Neural progenitor cell (in vitro differentiated cells): ENCODE data around the gene CCM2. TPM values are rescaled to one million over a fixed set of nuclear protein-coding genes. Genes with fewer than 3 reads are reported as not detected.

Experiments
- DNase-seq: peaks from one replicate; pipeline ENCODE4 v3.0.0-alpha.2; 2016; ENCODE audit warnings: low spot score
- H2AFZ ChIP-seq: fragments of 200-600 bp; sonication (generic); replicated peaks from 2 replicates; pipeline ENCODE4 v1.6.1; 2016; ENCODE audit warnings: antibody characterized with exemption
- H3F3A ChIP-seq: fragments of 200-600 bp; sonication (generic); 2 replicates; pipeline ENCODE4 v1.6.1; 2016; ENCODE audit warnings: antibody characterized with exemption, low read depth
- H3K27ac ChIP-seq: fragments of 200-600 bp; sonication (generic); 2 replicates; pipeline ENCODE4 v1.5.1; 2016; ENCODE audit warnings: mild to moderate bottlenecking
- H3K27me3 ChIP-seq: fragments of 200-600 bp; sonication (generic); 2 replicates; pipeline ENCODE4 v1.6.1; 2016; ENCODE audit warnings: mild to moderate bottlenecking, moderate library complexity
- H3K36me3 ChIP-seq: fragments of 200-600 bp; sonication (generic); 2 replicates; pipeline ENCODE4 v1.5.1; 2016
- H3K4me1 ChIP-seq: fragments of 200-600 bp; sonication (generic); 2 replicates; pipeline ENCODE4 v1.6.1; 2016; ENCODE audit warnings: mixed run types
- H3K4me2 ChIP-seq: fragments of 200-600 bp; sonication (generic); 2 replicates; pipeline ENCODE4 v1.6.1; 2016
- H3K4me3 ChIP-seq: fragments of 200-600 bp; sonication (generic); 2 replicates; pipeline ENCODE4 v1.5.1; 2016
- H3K79me2 ChIP-seq: fragments of 200-600 bp; sonication (generic); 2 replicates; pipeline ENCODE4 v1.6.1; 2016; ENCODE audit warnings: low read depth
- H3K9ac ChIP-seq: fragments of 200-600 bp; sonication (generic); 2 replicates; pipeline ENCODE4 v1.6.1; 2016
- H3K9me3 ChIP-seq: fragments of 200-600 bp; sonication (generic); 2 replicates; pipeline ENCODE4 v1.5.1; 2016; ENCODE audit warnings: low read depth
- H4K20me1 ChIP-seq: fragments of 200-600 bp; sonication (generic); 2 replicates; pipeline ENCODE4 v1.6.1; 2016; ENCODE audit warnings: low read depth
- H3K27ac Mint-ChIP-seq: 3 replicates; pipeline ENCODE4 v1.8.0; 2021; ENCODE audit warnings: mixed read lengths
- H3K27me3 Mint-ChIP-seq: 2 replicates; pipeline ENCODE4 v1.8.0; 2022; ENCODE audit warnings: low read depth, mild to moderate bottlenecking, inconsistent platforms, moderate library complexity, mixed read lengths; ENCODE audit not compliant: insufficient read depth
- H3K36me3 Mint-ChIP-seq: 3 replicates; pipeline ENCODE4 v1.8.0; 2021; ENCODE audit warnings: mixed read lengths
- H3K4me1 Mint-ChIP-seq: 3 replicates; pipeline ENCODE4 v1.8.0; 2021; ENCODE audit warnings: mixed read lengths
- H3K4me3 Mint-ChIP-seq: 3 replicates; pipeline ENCODE4 v1.8.0; 2021; ENCODE audit warnings: mild to moderate bottlenecking, moderate library complexity, mixed read lengths
- H3K9me3 Mint-ChIP-seq: 3 replicates; pipeline ENCODE4 v1.8.0; 2020; ENCODE audit warnings: mixed read lengths
- CTCF ChIP-seq: fragments of 200-600 bp; sonication (generic); IDR thresholded peaks from 2 replicates; pipeline ENCODE4 v1.5.1; 2017; ENCODE audit warnings: antibody characterized with exemption, mild to moderate bottlenecking
- EZH2 ChIP-seq: fragments of 200-600 bp; sonication (generic); IDR thresholded peaks from 2 replicates; pipeline ENCODE4 v1.6.1; 2017; ENCODE audit warnings: antibody characterized with exemption, mild to moderate bottlenecking, moderate library complexity
- EZH2phosphoT487 ChIP-seq: fragments of 200-600 bp; sonication (generic); IDR thresholded peaks from 2 replicates; pipeline ENCODE4 v1.6.1; 2017; ENCODE audit warnings: antibody characterized with exemption
- total RNA-seq: library from RNA; depleted of rRNA; stranded (reverse); fragments of >200 nt; gene quantifications from 2 replicates; pipeline ENCODE4 v1.2.3, GENCODE V29; 2015; ENCODE audit warnings: low replicate concordance

CCM2 gene
- total RNA-seq, 1 donor from 2014 or later: 21.8 TPM

GRCh38 chr7:44999245-45000092 lies 532 bp upstream of the CCM2 start:
- Histone ChIP-seq H3K9ac (peak overlapping the region; percentile 83), H3K4me2 (peak overlapping the region; percentile 84), H2AFZ (peak overlapping the region; percentile 94), H3K4me1 (peaks cover 10% of the 10 kb centered on the region), H3K9me3 (no peaks in the 10 kb centered on the region), H3F3A (peaks cover 17% of the 10 kb centered on the region), H3K79me2 (peaks cover 47% of the 10 kb centered on the region), H3K27me3 (no peaks in the 10 kb centered on the region), H4K20me1 (peaks cover 30% of the 10 kb centered on the region), H3K27ac (peak overlapping the region; percentile 98), H3K36me3 (no peaks in the 10 kb centered on the region), H3K4me3 (peak overlapping the region; percentile 85)
- H3K9me3 Mint-ChIP-seq: no peaks in the 10 kb centered on the region
- no peaks in the 10 kb centered on the region for H3K36me3 Mint-ChIP-seq
- peaks cover 3% of the 10 kb centered on the region for H3K27me3 Mint-ChIP-seq
- peak; percentile 99 for DNase-seq
- H3K4me3 Mint-ChIP-seq: peak overlapping the region; percentile 95
- peaks cover 14% of the 10 kb centered on the region for H3K4me1 Mint-ChIP-seq
- no peak for TF ChIP-seq EZH2
- no peak for TF ChIP-seq EZH2phosphoT487
- TF ChIP-seq CTCF: no peak
- peak overlapping the region; percentile 97 for H3K27ac Mint-ChIP-seq

- Histone ChIP-seq H3K4me2 (peak overlapping the region; percentile 98), H3K9me3 (no peaks in the 10 kb centered on the region), H3K9ac (peak overlapping the region; percentile 87), H2AFZ (no peak overlapping the region), H3K27ac (no peak overlapping the region), H3K4me1 (peaks cover 10% of the 10 kb centered on the region), H3K4me3 (peak overlapping the region; percentile 85), H4K20me1 (peaks cover 34% of the 10 kb centered on the region), H3K27me3 (no peaks in the 10 kb centered on the region), H3F3A (peaks cover 17% of the 10 kb centered on the region), H3K36me3 (no peaks in the 10 kb centered on the region), H3K79me2 (peaks cover 64% of the 10 kb centered on the region)
- H3K4me3 Mint-ChIP-seq: peak overlapping the region; percentile 87
- H3K27ac Mint-ChIP-seq: no peak overlapping the region
- H3K4me1 Mint-ChIP-seq: peaks cover 14% of the 10 kb centered on the region
- peaks cover 5% of the 10 kb centered on the region for H3K27me3 Mint-ChIP-seq
- no peaks in the 10 kb centered on the region for H3K9me3 Mint-ChIP-seq
- no peaks in the 10 kb centered on the region for H3K36me3 Mint-ChIP-seq
- TF ChIP-seq CTCF: no peak
- no peak for TF ChIP-seq EZH2phosphoT487
- no peak for TF ChIP-seq EZH2
- peak; percentile 46 for DNase-seq
Measured at GRCh38 chr7:45001138-45001694, 1.2 kb downstream of the CCM2 start.

- TF ChIP-seq EZH2phosphoT487: no peak
- no peak for TF ChIP-seq CTCF
- TF ChIP-seq EZH2: no peak
- H3K27me3 Mint-ChIP-seq: peaks cover 5% of the 10 kb centered on the region
- Histone ChIP-seq H3K9ac (no peak overlapping the region), H3K9me3 (no peaks in the 10 kb centered on the region), H3K79me2 (peaks cover 70% of the 10 kb centered on the region), H4K20me1 (peaks cover 36% of the 10 kb centered on the region), H3K27ac (no peak overlapping the region), H3K4me2 (peak overlapping the region; percentile 98), H3F3A (peaks cover 17% of the 10 kb centered on the region), H3K4me1 (peaks cover 10% of the 10 kb centered on the region), H3K36me3 (no peaks in the 10 kb centered on the region), H3K27me3 (no peaks in the 10 kb centered on the region), H2AFZ (no peak overlapping the region), H3K4me3 (no peak overlapping the region)
- H3K4me1 Mint-ChIP-seq: peaks cover 14% of the 10 kb centered on the region
- no peak overlapping the region for H3K27ac Mint-ChIP-seq
- H3K9me3 Mint-ChIP-seq: no peaks in the 10 kb centered on the region
- no peaks in the 10 kb centered on the region for H3K36me3 Mint-ChIP-seq
- peak overlapping the region; percentile 87 for H3K4me3 Mint-ChIP-seq
- DNase-seq: no peak
Measured at GRCh38 chr7:45001826-45002225, 1.8 kb downstream of the CCM2 start.
